Central memory CD8-positive, alpha-beta T cell (primary cell): ENCODE measurements around the gene MTG2.
A peak's percentile ranks its signal among the peaks of the same experiment; 100 is the strongest.

Experiments
- ATAC-seq: fragments of 150-1000 bp; cut with Tn5 transposase; replicated peaks from 2 replicates; pipeline ENCODE4 v1.10.0; 2022; ENCODE audit warnings: mild to moderate bottlenecking, moderate FRiP score, moderate number of reproducible peaks; ENCODE audit not compliant: poor library complexity, severe bottlenecking; ENCODE audit errors: extremely low read depth
- DNase-seq, 2 donors: peaks; one replicate each; pipeline ENCODE4 v3.0.0; 2021; ENCODE audit warnings: low spot score in 2 of 2
- H3K27ac Mint-ChIP-seq: one replicate; pipeline ENCODE4 v1.8.0; 2022; ENCODE audit warnings: low read depth, mild to moderate bottlenecking, moderate library complexity, mixed read lengths
- H3K27me3 Mint-ChIP-seq: one replicate; pipeline ENCODE4 v1.8.0; 2022; ENCODE audit warnings: mixed read lengths
- H3K36me3 Mint-ChIP-seq: one replicate; pipeline ENCODE4 v1.8.0; 2022; ENCODE audit warnings: mild to moderate bottlenecking, moderate library complexity, mixed read lengths; ENCODE audit not compliant: insufficient read depth
- H3K4me1 Mint-ChIP-seq: one replicate; pipeline ENCODE4 v1.8.0; 2022; ENCODE audit warnings: mixed read lengths
- H3K4me3 Mint-ChIP-seq: one replicate; pipeline ENCODE4 v1.8.0; 2022; ENCODE audit warnings: mild to moderate bottlenecking, moderate library complexity, mixed read lengths
- H3K9me3 Mint-ChIP-seq: one replicate; pipeline ENCODE4 v1.8.0; 2022; ENCODE audit warnings: mixed read lengths

The MTG2 gene

GRCh38 chr20:62219101-62219991, 36.5 kb downstream of the MTG2 start:
- ATAC-seq = peak; percentile 21
- peak overlapping the region; percentile 54 for H3K4me3 Mint-ChIP-seq
- H3K9me3 Mint-ChIP-seq = no peaks in the 10 kb centered on the region
- peaks cover 2% of the 10 kb centered on the region for H3K36me3 Mint-ChIP-seq
- no peak for DNase-seq
- no peak overlapping the region for H3K27ac Mint-ChIP-seq
- H3K27me3 Mint-ChIP-seq = peaks cover 72% of the 10 kb centered on the region
- peaks cover 4% of the 10 kb centered on the region for H3K4me1 Mint-ChIP-seq

GRCh38 chr20:62219992-62220665, 37.3 kb downstream of the MTG2 start, which contains the start of gene HRH3:
Gene HRH3, minus strand, starts transcription at chr20:62220278. Its CDS starts 308 bp downstream, at chr20:62219970.
- H3K36me3 Mint-ChIP-seq = peaks cover 2% of the 10 kb centered on the region
- H3K9me3 Mint-ChIP-seq = no peaks in the 10 kb centered on the region
- peak within 1 kb of the TSS; percentile 54 for H3K4me3 Mint-ChIP-seq
- H3K27me3 Mint-ChIP-seq = peaks cover 72% of the 10 kb centered on the region
- peaks cover 4% of the 10 kb centered on the region for H3K4me1 Mint-ChIP-seq
- ATAC-seq (peak; percentile 65), DNase-seq (no peak)
- no peak within 1 kb of the TSS for H3K27ac Mint-ChIP-seq

- Mint-ChIP-seq H3K27me3 (peaks cover 68% of the 10 kb centered on the region), H3K4me3 (no peak overlapping the region), H3K27ac (no peak overlapping the region)
Measured at GRCh38 chr20:62220666-62221568, 38.1 kb downstream of the MTG2 start.

GRCh38 chr20:62222266-62222850, 39.5 kb downstream of the MTG2 start:
- peaks cover 2% of the 10 kb centered on the region for H3K36me3 Mint-ChIP-seq
- H3K4me1 Mint-ChIP-seq = peaks cover 4% of the 10 kb centered on the region
- no peak overlapping the region for H3K4me3 Mint-ChIP-seq
- DNase-seq (no peak), ATAC-seq (no peak)
- no peak overlapping the region for H3K27ac Mint-ChIP-seq
- H3K27me3 Mint-ChIP-seq = peaks cover 73% of the 10 kb centered on the region
- H3K9me3 Mint-ChIP-seq = no peaks in the 10 kb centered on the region

More at GRCh38 chr20:62220666-62221568, 38.1 kb downstream of the MTG2 start:
- Mint-ChIP-seq H3K9me3 (no peaks in the 10 kb centered on the region), H3K36me3 (peaks cover 2% of the 10 kb centered on the region), H3K4me1 (peaks cover 4% of the 10 kb centered on the region)
- no peak for ATAC-seq
- no peak for DNase-seq

- H3K4me3 Mint-ChIP-seq = no peak overlapping the region
- DNase-seq (no peak), ATAC-seq (no peak)
- H3K27me3 Mint-ChIP-seq = peaks cover 69% of the 10 kb centered on the region
- peaks cover 2% of the 10 kb centered on the region for H3K36me3 Mint-ChIP-seq
- H3K27ac Mint-ChIP-seq = no peak overlapping the region
- no peaks in the 10 kb centered on the region for H3K9me3 Mint-ChIP-seq
- peaks cover 4% of the 10 kb centered on the region for H3K4me1 Mint-ChIP-seq
Measured at GRCh38 chr20:62222972-62223371, 40.1 kb downstream of the MTG2 start.

GRCh38 chr20:62223571-62223970, 40.7 kb downstream of the MTG2 start:
- Mint-ChIP-seq H3K9me3 (no peaks in the 10 kb centered on the region), H3K4me1 (peaks cover 4% of the 10 kb centered on the region), H3K36me3 (peaks cover 2% of the 10 kb centered on the region), H3K27ac (no peak overlapping the region), H3K27me3 (peaks cover 67% of the 10 kb centered on the region), H3K4me3 (no peak overlapping the region)
- DNase-seq (no peak), ATAC-seq (no peak)

- Mint-ChIP-seq H3K36me3 (peaks cover 2% of the 10 kb centered on the region), H3K4me3 (no peak overlapping the region), H3K27me3 (peaks cover 60% of the 10 kb centered on the region), H3K27ac (no peak overlapping the region), H3K4me1 (peaks cover under 1% of the 10 kb centered on the region), H3K9me3 (no peaks in the 10 kb centered on the region)
- DNase-seq (no peak), ATAC-seq (no peak)
Measured at GRCh38 chr20:62224113-62224855, 41.5 kb downstream of the MTG2 start.

- Mint-ChIP-seq H3K4me1 (no peaks in the 10 kb centered on the region), H3K4me3 (no peak overlapping the region), H3K9me3 (no peaks in the 10 kb centered on the region), H3K27ac (no peak overlapping the region), H3K27me3 (peaks cover 59% of the 10 kb centered on the region), H3K36me3 (peaks cover 2% of the 10 kb centered on the region)
- ATAC-seq (no peak), DNase-seq (no peak)
Measured at GRCh38 chr20:62225026-62225425, 42.2 kb downstream of the MTG2 start.

GRCh38 chr20:62225820-62226635, 43.2 kb downstream of the MTG2 start:
- H3K9me3 Mint-ChIP-seq = no peaks in the 10 kb centered on the region
- H3K4me1 Mint-ChIP-seq = no peaks in the 10 kb centered on the region
- no peak overlapping the region for H3K4me3 Mint-ChIP-seq
- peaks cover 54% of the 10 kb centered on the region for H3K27me3 Mint-ChIP-seq
- ATAC-seq (no peak), DNase-seq (no peak)
- no peak overlapping the region for H3K27ac Mint-ChIP-seq
- peaks cover 2% of the 10 kb centered on the region for H3K36me3 Mint-ChIP-seq

- no peaks in the 10 kb centered on the region for H3K36me3 Mint-ChIP-seq
- ATAC-seq = no peak
Measured at GRCh38 chr20:62226707-62227590, 44.1 kb downstream of the MTG2 start.

More at GRCh38 chr20:62226707-62227590, 44.1 kb downstream of the MTG2 start:
- no peak for DNase-seq
- H3K27me3 Mint-ChIP-seq = peaks cover 45% of the 10 kb centered on the region
- no peaks in the 10 kb centered on the region for H3K4me1 Mint-ChIP-seq
- H3K4me3 Mint-ChIP-seq = no peak overlapping the region
- H3K9me3 Mint-ChIP-seq = no peaks in the 10 kb centered on the region
- no peak overlapping the region for H3K27ac Mint-ChIP-seq
